ENCODE results near the gene RPF1. TPM values are rescaled to one million over a fixed set of nuclear protein-coding genes. Genes with fewer than 3 reads are reported as not detected.

The RPF1 gene, protein sequence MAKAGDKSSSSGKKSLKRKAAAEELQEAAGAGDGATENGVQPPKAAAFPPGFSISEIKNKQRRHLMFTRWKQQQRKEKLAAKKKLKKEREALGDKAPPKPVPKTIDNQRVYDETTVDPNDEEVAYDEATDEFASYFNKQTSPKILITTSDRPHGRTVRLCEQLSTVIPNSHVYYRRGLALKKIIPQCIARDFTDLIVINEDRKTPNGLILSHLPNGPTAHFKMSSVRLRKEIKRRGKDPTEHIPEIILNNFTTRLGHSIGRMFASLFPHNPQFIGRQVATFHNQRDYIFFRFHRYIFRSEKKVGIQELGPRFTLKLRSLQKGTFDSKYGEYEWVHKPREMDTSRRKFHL
- total RNA-seq (2022), result 33.6 TPM in 2 replicates
- Bru-seq, nascent RNA, result percentile 89 among the genes with signal in this experiment
- percentile 73 among the genes with signal in this experiment for BruChase-seq, experiment 1, labeled RNA remaining after a 6-hour chase
- percentile 75 among the genes with signal in this experiment for BruChase-seq, experiment 2, labeled RNA remaining after a 2-hour chase
- long read RNA-seq, transcript RPF1-201 (9 exons, 1,385 nt), result major isoform, 72 of 100 reads
- long read RNA-seq, partial matches to known transcripts, result 3 of 100 reads
- long read RNA-seq, other reads (novel, unspliced or antisense), result 25 of 100 reads

DNA sequence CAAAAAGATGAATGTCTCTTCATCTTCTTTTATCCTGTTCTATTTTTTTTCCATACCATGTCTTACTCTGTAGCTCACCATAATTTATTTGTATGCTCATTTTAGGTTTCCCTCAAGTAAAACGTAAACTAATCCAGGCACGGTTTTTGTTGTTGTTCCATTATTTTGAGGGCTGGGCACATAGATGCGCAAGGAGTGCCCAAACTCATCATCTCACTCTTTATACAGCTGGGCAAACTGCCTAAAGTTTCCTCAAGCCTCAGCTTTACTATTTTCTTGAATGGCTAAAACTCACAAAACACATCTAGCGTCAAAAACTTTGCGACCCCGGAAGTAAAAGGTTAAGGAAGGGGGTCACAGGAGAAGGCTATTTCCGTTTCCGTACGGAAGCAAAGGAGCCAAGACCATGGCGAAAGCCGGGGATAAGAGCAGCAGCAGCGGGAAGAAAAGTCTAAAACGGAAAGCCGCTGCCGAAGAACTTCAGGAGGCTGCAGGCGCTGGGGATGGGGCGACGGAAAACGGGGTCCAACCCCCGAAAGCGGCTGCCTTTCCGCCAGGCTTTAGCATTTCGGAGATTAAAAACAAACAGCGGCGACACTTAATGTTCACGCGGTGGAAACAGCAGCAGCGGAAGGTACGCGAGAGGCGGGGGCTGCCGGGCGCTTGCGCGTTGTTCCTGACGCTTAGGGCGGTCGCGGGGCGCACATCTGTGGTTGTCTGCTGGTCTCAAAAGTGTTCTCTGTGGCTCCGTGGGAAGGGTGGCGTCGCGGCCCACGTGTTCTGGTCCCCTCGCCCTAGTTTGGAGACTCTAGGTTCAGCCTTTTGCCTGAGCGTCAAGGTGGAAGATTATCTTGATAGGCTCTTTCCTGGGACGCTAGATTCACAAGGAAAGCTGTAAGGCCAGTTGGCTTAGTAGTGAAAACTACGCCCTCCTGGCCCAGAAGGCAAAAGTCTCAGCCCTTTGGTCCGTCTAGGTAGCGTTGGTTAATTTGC lies at the start of gene RPF1:
Gene RPF1 (plus strand): TSS at position 391 of the 993 bp plus-strand sequence. CDS start 16 bp downstream, at position 407.
- Mint-ChIP-seq H3K4me3 (ENCODE audit: low read depth, unreplicated experiment) (peak within 1 kb of the TSS; percentile 89), H3K9me3 (ENCODE audit: low read depth, unreplicated experiment) (no peaks in the 10 kb centered on the region), H3K4me1 (ENCODE audit: low read depth, unreplicated experiment) (peaks cover 14% of the 10 kb centered on the region), H3K27ac (ENCODE audit: unreplicated experiment) (peak within 1 kb of the TSS; percentile 88), H3K36me3 (ENCODE audit: insufficient read depth, unreplicated experiment) (peaks cover 37% of the 10 kb centered on the region), H3K27me3 (ENCODE audit: unreplicated experiment) (no peaks in the 10 kb centered on the region)
- CTCF ChIA-PET, result interaction anchor here (0.7 to 1.0 kb wide), 4 partner anchors 13 to 146 kb away, joined by 3 to 8 read pairs (median 4); partner anchors contain the start of genes GNG5 and SPATA1
- TF ChIP-seq, protein P1, sequence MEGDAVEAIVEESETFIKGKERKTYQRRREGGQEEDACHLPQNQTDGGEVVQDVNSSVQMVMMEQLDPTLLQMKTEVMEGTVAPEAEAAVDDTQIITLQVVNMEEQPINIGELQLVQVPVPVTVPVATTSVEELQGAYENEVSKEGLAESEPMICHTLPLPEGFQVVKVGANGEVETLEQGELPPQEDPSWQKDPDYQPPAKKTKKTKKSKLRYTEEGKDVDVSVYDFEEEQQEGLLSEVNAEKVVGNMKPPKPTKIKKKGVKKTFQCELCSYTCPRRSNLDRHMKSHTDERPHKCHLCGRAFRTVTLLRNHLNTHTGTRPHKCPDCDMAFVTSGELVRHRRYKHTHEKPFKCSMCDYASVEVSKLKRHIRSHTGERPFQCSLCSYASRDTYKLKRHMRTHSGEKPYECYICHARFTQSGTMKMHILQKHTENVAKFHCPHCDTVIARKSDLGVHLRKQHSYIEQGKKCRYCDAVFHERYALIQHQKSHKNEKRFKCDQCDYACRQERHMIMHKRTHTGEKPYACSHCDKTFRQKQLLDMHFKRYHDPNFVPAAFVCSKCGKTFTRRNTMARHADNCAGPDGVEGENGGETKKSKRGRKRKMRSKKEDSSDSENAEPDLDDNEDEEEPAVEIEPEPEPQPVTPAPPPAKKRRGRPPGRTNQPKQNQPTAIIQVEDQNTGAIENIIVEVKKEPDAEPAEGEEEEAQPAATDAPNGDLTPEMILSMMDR (IDR thresholded peaks at IDR 0.05; ENCODE audit: unreplicated experiment), result no peak
- BruUV-seq (replicated peaks), result TSS peak; percentile 90
- intact Hi-C loops (cut with micrococcal nuclease; ENCODE audit: unreplicated experiment), result no loop called here
- peak; percentile 62 for DNase-seq

DNA sequence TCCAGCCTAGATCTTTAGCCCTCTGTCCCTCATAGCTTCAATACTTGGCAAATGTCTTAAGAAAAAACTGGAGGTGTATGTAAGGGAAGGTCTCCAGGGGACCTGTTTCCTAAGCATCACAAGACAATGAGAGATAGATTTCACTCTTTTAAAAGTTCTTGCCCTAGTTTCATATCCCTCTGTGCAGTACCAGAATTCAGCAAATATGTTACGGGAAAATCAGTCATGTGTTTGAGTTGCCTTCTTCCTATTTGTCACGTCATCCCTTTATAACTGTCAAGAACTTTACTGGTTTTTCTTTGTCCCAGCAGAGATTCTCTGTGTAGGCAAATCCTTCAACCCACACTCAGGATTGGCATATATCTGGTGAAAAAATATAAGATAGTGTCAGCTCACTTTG lies 48.5 kb upstream of the RPF1 start:
- Mint-ChIP-seq H3K4me1 (ENCODE audit: low read depth, unreplicated experiment) (peaks cover 33% of the 10 kb centered on the region), H3K27ac (ENCODE audit: unreplicated experiment) (no peak overlapping the region), H3K9me3 (ENCODE audit: low read depth, unreplicated experiment) (peaks cover 6% of the 10 kb centered on the region), H3K36me3 (ENCODE audit: insufficient read depth, unreplicated experiment) (peaks cover 4% of the 10 kb centered on the region), H3K27me3 (ENCODE audit: unreplicated experiment) (no peaks in the 10 kb centered on the region), H3K4me3 (ENCODE audit: low read depth, unreplicated experiment) (no peak overlapping the region)
- CTCF ChIA-PET, result no interaction called here
- TF ChIP-seq, protein P1 (IDR thresholded peaks at IDR 0.05; ENCODE audit: unreplicated experiment), result no peak
- no peak for DNase-seq
- intact Hi-C loops (cut with micrococcal nuclease; ENCODE audit: unreplicated experiment), result loop anchor here (5.0 to 10.0 kb wide), 4 partner anchors 63 to 526 kb away; no protein-coding TSS in a partner anchor
- BruUV-seq (replicated peaks), result no TSS peak

DNA sequence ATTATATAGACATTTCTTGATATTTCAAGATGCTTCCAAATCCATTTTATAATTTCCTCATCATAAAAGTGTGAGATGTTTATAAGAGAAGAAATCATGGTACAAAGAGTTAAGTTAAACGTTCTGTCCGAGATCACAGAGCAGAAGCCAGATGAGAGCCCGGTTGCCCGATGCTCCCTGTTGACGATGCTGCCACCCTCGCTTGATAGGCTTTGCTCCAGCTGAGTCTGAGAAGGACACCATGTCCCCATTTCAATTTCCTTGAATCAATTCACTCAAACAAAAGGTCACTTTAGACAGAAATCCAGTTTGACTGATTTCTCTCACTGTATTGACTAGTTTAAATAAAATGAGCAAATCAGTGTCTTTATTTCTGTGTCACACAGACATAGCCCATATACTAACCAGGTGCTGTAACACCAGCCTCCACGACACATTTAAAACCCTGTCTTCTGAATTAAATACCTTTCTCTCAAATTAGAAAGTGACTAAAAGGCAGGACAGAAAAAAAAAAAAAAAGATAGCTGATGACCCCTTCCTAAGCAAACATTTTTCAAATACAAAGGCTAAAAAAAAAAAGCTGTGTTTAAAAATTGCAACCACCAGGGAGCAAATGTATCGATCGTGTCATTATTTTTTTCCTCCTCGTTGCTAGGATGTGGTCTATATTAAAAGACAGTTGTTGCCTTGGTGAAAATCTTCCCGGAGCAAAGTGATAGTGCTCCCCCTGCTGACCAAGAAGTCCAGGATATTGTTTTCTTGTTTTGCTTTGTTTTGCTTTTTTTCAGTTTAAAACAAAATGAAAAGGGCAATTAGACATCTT lies 45.6 kb upstream of the RPF1 start:
- TF ChIP-seq, protein P1 (IDR thresholded peaks at IDR 0.05; ENCODE audit: unreplicated experiment), result peak; percentile 75
- no peaks in the 10 kb centered on the region for H3K27me3 Mint-ChIP-seq (ENCODE audit: unreplicated experiment)
- intact Hi-C loops (cut with micrococcal nuclease; ENCODE audit: unreplicated experiment), result loop anchor here (1.0 to 10.0 kb wide), 6 partner anchors 66 to 529 kb away; no protein-coding TSS in a partner anchor
- peak; percentile 69 for DNase-seq
- peak overlapping the region; percentile 48 for H3K27ac Mint-ChIP-seq (ENCODE audit: unreplicated experiment)
- H3K9me3 Mint-ChIP-seq (ENCODE audit: low read depth, unreplicated experiment), result peaks cover 6% of the 10 kb centered on the region
- no TSS peak for BruUV-seq (replicated peaks)
- no peak overlapping the region for H3K4me3 Mint-ChIP-seq (ENCODE audit: low read depth, unreplicated experiment)
- peaks cover 4% of the 10 kb centered on the region for H3K36me3 Mint-ChIP-seq (ENCODE audit: insufficient read depth, unreplicated experiment)
- CTCF ChIA-PET, result interaction anchor here (0.6 to 5.7 kb wide), 15 partner anchors 68 to 550 kb away, joined by 3 to 57 read pairs (median 4); partner anchors contain the start of gene PRKACB
- H3K4me1 Mint-ChIP-seq (ENCODE audit: low read depth, unreplicated experiment), result peaks cover 16% of the 10 kb centered on the region

All from Calu3 (cell line).